Measurements from ENCODE around the gene NDUFS8.

NDUFS8 gene

GRCh38 chr11:68002938-68003845 is 27.3 kb upstream of the NDUFS8 start:
- H3K27me3 ChIP-seq (ENCODE audit: control insufficient read depth in 2 of 2, insufficient read depth in 2 of 2, low read length in 2 of 2), result no peaks in the 10 kb centered on the region
- H3K9ac ChIP-seq (ENCODE audit: low read depth in 1 of 2, low read length in 2 of 2), result peak overlapping the region in 1 of 2 donors; percentile 50
- peaks cover 13 to 18% of the 10 kb centered on the region in 2 donors for H3K4me1 ChIP-seq (ENCODE audit: control insufficient read depth in 2 of 2, insufficient read depth in 2 of 2, low read length in 2 of 2)
- peaks cover 3 to 4% of the 10 kb centered on the region in 2 donors for H3K36me3 ChIP-seq (ENCODE audit: control insufficient read depth in 2 of 2, insufficient read depth in 2 of 2, low read length in 2 of 2)
- peak overlapping the region; percentile 53 to 71 for H3K27ac ChIP-seq (ENCODE audit: low read depth in 2 of 2, low read length in 2 of 2)
- H3K9me3 ChIP-seq (ENCODE audit: control insufficient read depth in 2 of 2, low read length in 2 of 2), result no peaks in the 10 kb centered on the region
- peak overlapping the region; percentile 60 to 68 for H3K4me3 ChIP-seq (ENCODE audit: low read length in 2 of 2)

GRCh38 chr11:68003846-68004550 is 26.5 kb upstream of the NDUFS8 start, which contains the start of gene UNC93B1:
Gene UNC93B1 (minus strand): TSS chr11:68004097. CDS start chr11:68004043, 54 bp downstream.
- Histone ChIP-seq H3K27me3 (ENCODE audit: control insufficient read depth in 2 of 2, insufficient read depth in 2 of 2, low read length in 2 of 2) (no peaks in the 10 kb centered on the region), H3K27ac (ENCODE audit: low read depth in 2 of 2, low read length in 2 of 2) (peak within 1 kb of the TSS; percentile 53 to 71), H3K9me3 (ENCODE audit: control insufficient read depth in 2 of 2, low read length in 2 of 2) (no peaks in the 10 kb centered on the region), H3K4me3 (ENCODE audit: low read length in 2 of 2) (peak within 1 kb of the TSS; percentile 60 to 68), H3K4me1 (ENCODE audit: control insufficient read depth in 2 of 2, insufficient read depth in 2 of 2, low read length in 2 of 2) (peaks cover 17 to 26% of the 10 kb centered on the region in 2 donors), H3K9ac (ENCODE audit: low read depth in 1 of 2, low read length in 2 of 2) (peak within 1 kb of the TSS; percentile 50 to 60), H3K36me3 (ENCODE audit: control insufficient read depth in 2 of 2, insufficient read depth in 2 of 2, low read length in 2 of 2) (peaks cover 3 to 4% of the 10 kb centered on the region in 2 donors)

- no peak overlapping the region for H3K9ac ChIP-seq (ENCODE audit: low read depth in 1 of 2, low read length in 2 of 2)
- H3K27ac ChIP-seq (ENCODE audit: low read depth in 2 of 2, low read length in 2 of 2), result peak overlapping the region in 1 of 2 donors; percentile 71
- H3K36me3 ChIP-seq (ENCODE audit: control insufficient read depth in 2 of 2, insufficient read depth in 2 of 2, low read length in 2 of 2), result peaks cover 0 to 3% of the 10 kb centered on the region in 2 donors
- peak overlapping the region in 1 of 2 donors; percentile 68 for H3K4me3 ChIP-seq (ENCODE audit: low read length in 2 of 2)
- peaks cover 24 to 34% of the 10 kb centered on the region in 2 donors for H3K4me1 ChIP-seq (ENCODE audit: control insufficient read depth in 2 of 2, insufficient read depth in 2 of 2, low read length in 2 of 2)
- no peaks in the 10 kb centered on the region for H3K27me3 ChIP-seq (ENCODE audit: control insufficient read depth in 2 of 2, insufficient read depth in 2 of 2, low read length in 2 of 2)
- H3K9me3 ChIP-seq (ENCODE audit: control insufficient read depth in 2 of 2, low read length in 2 of 2), result no peaks in the 10 kb centered on the region
Measured at GRCh38 chr11:68004551-68005335, 25.7 kb upstream of the NDUFS8 start.

- Histone ChIP-seq H3K27ac (ENCODE audit: low read depth in 2 of 2, low read length in 2 of 2) (no peak overlapping the region), H3K36me3 (ENCODE audit: control insufficient read depth in 2 of 2, insufficient read depth in 2 of 2, low read length in 2 of 2) (peaks cover 0 to 3% of the 10 kb centered on the region in 2 donors), H3K27me3 (ENCODE audit: control insufficient read depth in 2 of 2, insufficient read depth in 2 of 2, low read length in 2 of 2) (no peaks in the 10 kb centered on the region), H3K4me1 (ENCODE audit: control insufficient read depth in 2 of 2, insufficient read depth in 2 of 2, low read length in 2 of 2) (peaks cover 38 to 50% of the 10 kb centered on the region in 2 donors), H3K9ac (ENCODE audit: low read depth in 1 of 2, low read length in 2 of 2) (no peak overlapping the region), H3K9me3 (ENCODE audit: control insufficient read depth in 2 of 2, low read length in 2 of 2) (no peaks in the 10 kb centered on the region), H3K4me3 (ENCODE audit: low read length in 2 of 2) (no peak overlapping the region)
Measured at GRCh38 chr11:68006606-68007166, 23.8 kb upstream of the NDUFS8 start.

GRCh38 chr11:68007498-68008380 is 22.7 kb upstream of the NDUFS8 start:
- Histone ChIP-seq H3K36me3 (ENCODE audit: control insufficient read depth in 2 of 2, insufficient read depth in 2 of 2, low read length in 2 of 2) (no peaks in the 10 kb centered on the region), H3K9me3 (ENCODE audit: control insufficient read depth in 2 of 2, low read length in 2 of 2) (no peaks in the 10 kb centered on the region), H3K9ac (ENCODE audit: low read depth in 1 of 2, low read length in 2 of 2) (peak overlapping the region in 1 of 2 donors; percentile 65), H3K27me3 (ENCODE audit: control insufficient read depth in 2 of 2, insufficient read depth in 2 of 2, low read length in 2 of 2) (no peaks in the 10 kb centered on the region), H3K4me1 (ENCODE audit: control insufficient read depth in 2 of 2, insufficient read depth in 2 of 2, low read length in 2 of 2) (peaks cover 38 to 45% of the 10 kb centered on the region in 2 donors), H3K27ac (ENCODE audit: low read depth in 2 of 2, low read length in 2 of 2) (peak overlapping the region; percentile 94 to 97), H3K4me3 (ENCODE audit: low read length in 2 of 2) (no peak overlapping the region)

- peak overlapping the region; percentile 94 to 97 for H3K27ac ChIP-seq (ENCODE audit: low read depth in 2 of 2, low read length in 2 of 2)
- no peaks in the 10 kb centered on the region for H3K9me3 ChIP-seq (ENCODE audit: control insufficient read depth in 2 of 2, low read length in 2 of 2)
- H3K4me1 ChIP-seq (ENCODE audit: control insufficient read depth in 2 of 2, insufficient read depth in 2 of 2, low read length in 2 of 2), result peaks cover 36 to 44% of the 10 kb centered on the region in 2 donors
- H3K4me3 ChIP-seq (ENCODE audit: low read length in 2 of 2), result peak overlapping the region; percentile 38 to 42
- H3K36me3 ChIP-seq (ENCODE audit: control insufficient read depth in 2 of 2, insufficient read depth in 2 of 2, low read length in 2 of 2), result no peaks in the 10 kb centered on the region
- no peaks in the 10 kb centered on the region for H3K27me3 ChIP-seq (ENCODE audit: control insufficient read depth in 2 of 2, insufficient read depth in 2 of 2, low read length in 2 of 2)
- peak overlapping the region; percentile 41 to 65 for H3K9ac ChIP-seq (ENCODE audit: low read depth in 1 of 2, low read length in 2 of 2)
Measured at GRCh38 chr11:68008381-68009337, 21.8 kb upstream of the NDUFS8 start.

- peak overlapping the region; percentile 51 to 66 for H3K4me3 ChIP-seq (ENCODE audit: low read length in 2 of 2)
- no peaks in the 10 kb centered on the region for H3K9me3 ChIP-seq (ENCODE audit: control insufficient read depth in 2 of 2, low read length in 2 of 2)
- H3K27me3 ChIP-seq (ENCODE audit: control insufficient read depth in 2 of 2, insufficient read depth in 2 of 2, low read length in 2 of 2), result no peaks in the 10 kb centered on the region
- H3K4me1 ChIP-seq (ENCODE audit: control insufficient read depth in 2 of 2, insufficient read depth in 2 of 2, low read length in 2 of 2), result peaks cover 40 to 48% of the 10 kb centered on the region in 2 donors
- peak overlapping the region; percentile 94 to 97 for H3K27ac ChIP-seq (ENCODE audit: low read depth in 2 of 2, low read length in 2 of 2)
- peak overlapping the region; percentile 76 to 80 for H3K9ac ChIP-seq (ENCODE audit: low read depth in 1 of 2, low read length in 2 of 2)
- no peaks in the 10 kb centered on the region for H3K36me3 ChIP-seq (ENCODE audit: control insufficient read depth in 2 of 2, insufficient read depth in 2 of 2, low read length in 2 of 2)
Measured at GRCh38 chr11:68009391-68010089, 20.9 kb upstream of the NDUFS8 start.
